Activated CD4-positive, alpha-beta T cell treated with anti-CD3 and anti-CD28 coated beads, Interleukin-2, amount 10 ng/mL, durations not matched to agents 24 days and 14 days (primary cell): ENCODE measurements around the gene MYL4. TPM values are rescaled to one million over a fixed set of nuclear protein-coding genes. Genes with fewer than 3 reads are reported as not detected.
A peak's percentile ranks its signal among the peaks of the same experiment; 100 is the strongest.

Source experiments
- DNase-seq: peaks from one replicate; pipeline ENCODE4 v3.0.0; 2022
- H3K27ac Mint-ChIP-seq: one replicate; pipeline ENCODE4 v1.8.0; 2022; ENCODE audit warnings: mild to moderate bottlenecking, mixed read lengths
- H3K27me3 Mint-ChIP-seq: one replicate; pipeline ENCODE4 v1.8.0; 2022; ENCODE audit warnings: mixed read lengths
- H3K36me3 Mint-ChIP-seq: one replicate; pipeline ENCODE4 v1.8.0; 2022; ENCODE audit warnings: low read depth, mild to moderate bottlenecking, mixed read lengths
- H3K4me1 Mint-ChIP-seq: one replicate; pipeline ENCODE4 v1.8.0; 2021; ENCODE audit warnings: mixed read lengths
- H3K4me3 Mint-ChIP-seq: one replicate; pipeline ENCODE4 v1.8.0; 2022; ENCODE audit warnings: mild to moderate bottlenecking, moderate library complexity, mixed read lengths
- H3K9me3 Mint-ChIP-seq: one replicate; pipeline ENCODE4 v1.8.0; 2021; ENCODE audit warnings: mixed read lengths
- intact Hi-C: fragments of 100-400 bp; cut with micrococcal nuclease; formaldehyde crosslinking; loops from one replicate; pipeline ENCODE4 v1.15.1; 2023
- total RNA-seq: library from RNA; stranded (reverse); gene quantifications from 2 replicates; pipeline ENCODE4 v1.2.3, GENCODE V29; 2022

The MYL4 gene
- total RNA-seq, 1 donor from 2014 or later = not detected

DNA sequence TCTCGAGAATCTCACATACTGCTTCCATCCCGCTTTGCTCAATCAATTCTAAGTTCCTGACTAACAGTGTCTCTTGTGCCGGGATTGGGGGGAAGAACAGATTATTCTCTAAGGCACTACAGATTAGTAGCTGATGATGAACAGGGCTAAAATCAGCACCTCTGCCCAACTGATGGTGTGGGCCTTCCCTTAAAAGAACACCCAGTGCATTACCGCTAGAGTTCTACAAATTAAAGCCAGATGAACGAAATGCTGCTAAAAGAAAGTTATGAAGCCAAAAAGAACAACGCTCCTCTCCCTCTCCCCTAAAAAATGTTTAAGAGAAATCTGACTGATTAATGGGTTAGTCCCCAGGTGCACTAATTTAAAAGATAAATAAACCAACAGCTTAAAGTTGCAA is 24.5 kb upstream of the MYL4 start:
- DNase-seq = peak; percentile 43
- peaks cover 43% of the 10 kb centered on the region for H3K4me1 Mint-ChIP-seq
- no peaks in the 10 kb centered on the region for H3K9me3 Mint-ChIP-seq
- H3K27me3 Mint-ChIP-seq = no peaks in the 10 kb centered on the region
- H3K4me3 Mint-ChIP-seq = no peak overlapping the region
- H3K36me3 Mint-ChIP-seq = peaks cover 23% of the 10 kb centered on the region
- intact Hi-C loops = no loop called here
- H3K27ac Mint-ChIP-seq = no peak overlapping the region

DNA sequence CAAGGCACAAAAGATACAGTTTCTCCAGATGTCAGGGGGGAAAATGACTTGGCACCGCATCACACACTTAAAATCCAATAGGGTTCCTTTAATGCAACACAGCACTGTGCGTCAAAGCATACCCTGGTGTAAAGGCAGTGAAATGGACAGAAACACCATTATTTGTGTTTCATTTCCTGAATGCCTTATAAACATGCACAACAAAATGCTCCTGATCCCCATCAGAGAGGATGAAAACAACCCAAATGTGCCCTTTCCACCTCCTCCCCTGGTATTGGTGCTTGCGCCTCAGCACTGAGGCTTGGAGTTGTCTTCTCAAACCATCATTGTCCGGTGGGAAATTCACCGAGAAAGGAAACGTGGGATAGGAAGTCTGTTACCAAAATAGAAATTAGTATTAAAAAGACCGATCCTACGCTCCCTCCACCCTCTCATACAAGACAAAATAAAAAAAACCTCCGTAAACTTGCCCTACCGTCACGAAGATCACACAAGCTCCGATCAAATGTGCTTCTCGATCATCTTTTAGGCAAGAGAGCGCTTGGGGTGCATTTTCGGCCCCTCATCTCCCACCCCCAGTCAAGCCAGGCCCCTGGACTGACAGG is 20.8 kb upstream of the MYL4 start:
- peak overlapping the region; percentile 97 for H3K4me3 Mint-ChIP-seq
- peak overlapping the region; percentile 97 for H3K27ac Mint-ChIP-seq
- intact Hi-C loops = no loop called here
- peak; percentile 74 for DNase-seq
- no peaks in the 10 kb centered on the region for H3K27me3 Mint-ChIP-seq
- no peaks in the 10 kb centered on the region for H3K9me3 Mint-ChIP-seq
- peaks cover 14% of the 10 kb centered on the region for H3K36me3 Mint-ChIP-seq
- peaks cover 33% of the 10 kb centered on the region for H3K4me1 Mint-ChIP-seq

GRCh38 chr17:47188876-47189731 is 20.0 kb upstream of the MYL4 start, which contains the start of gene CDC27:
TSS of gene CDC27 (minus strand) at chr17:47189295. CDS start at chr17:47189172, 123 bp downstream.
- peak within 1 kb of the TSS; percentile 97 for H3K4me3 Mint-ChIP-seq
- peak within 1 kb of the TSS; percentile 97 for H3K27ac Mint-ChIP-seq
- H3K9me3 Mint-ChIP-seq = no peaks in the 10 kb centered on the region
- H3K36me3 Mint-ChIP-seq = peaks cover 14% of the 10 kb centered on the region
- peak; percentile 100 for DNase-seq
- intact Hi-C loops = loop anchor here (1.0 kb wide), 1 partner anchor 15 kb away; no protein-coding TSS in a partner anchor
- no peaks in the 10 kb centered on the region for H3K27me3 Mint-ChIP-seq
- H3K4me1 Mint-ChIP-seq = peaks cover 30% of the 10 kb centered on the region

DNA sequence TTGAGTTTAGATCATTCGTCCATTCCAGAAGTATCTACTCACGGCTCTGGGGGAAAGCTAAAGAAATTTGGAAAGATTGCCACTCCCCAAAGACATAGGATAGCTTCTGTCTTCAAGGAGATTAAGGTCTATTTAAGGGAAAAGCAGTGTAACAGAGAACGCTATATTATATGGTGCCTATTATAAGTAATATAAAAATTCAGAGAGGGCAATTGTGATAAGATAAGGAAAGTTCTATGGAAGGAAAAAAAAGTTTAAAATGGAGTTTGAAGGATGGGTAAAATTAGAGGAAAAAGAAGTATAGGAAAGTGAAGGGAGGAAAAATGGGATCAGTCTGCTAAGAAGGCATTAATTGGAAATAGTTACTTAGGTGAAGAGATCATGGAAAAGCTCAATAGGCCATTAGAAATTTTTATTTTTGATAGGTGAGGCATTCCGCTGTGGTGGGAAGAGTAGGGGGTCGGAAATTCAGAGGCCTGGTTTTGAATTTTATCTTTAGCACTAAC is 19.4 kb upstream of the MYL4 start:
- no peak for DNase-seq
- Mint-ChIP-seq H3K27me3 (no peaks in the 10 kb centered on the region), H3K36me3 (peaks cover 14% of the 10 kb centered on the region), H3K27ac (peak overlapping the region; percentile 97), H3K4me3 (peak overlapping the region; percentile 97), H3K9me3 (no peaks in the 10 kb centered on the region), H3K4me1 (peaks cover 25% of the 10 kb centered on the region)
- intact Hi-C loops = loop anchor here (1.0 kb wide), 1 partner anchor 15 kb away; no protein-coding TSS in a partner anchor

DNA sequence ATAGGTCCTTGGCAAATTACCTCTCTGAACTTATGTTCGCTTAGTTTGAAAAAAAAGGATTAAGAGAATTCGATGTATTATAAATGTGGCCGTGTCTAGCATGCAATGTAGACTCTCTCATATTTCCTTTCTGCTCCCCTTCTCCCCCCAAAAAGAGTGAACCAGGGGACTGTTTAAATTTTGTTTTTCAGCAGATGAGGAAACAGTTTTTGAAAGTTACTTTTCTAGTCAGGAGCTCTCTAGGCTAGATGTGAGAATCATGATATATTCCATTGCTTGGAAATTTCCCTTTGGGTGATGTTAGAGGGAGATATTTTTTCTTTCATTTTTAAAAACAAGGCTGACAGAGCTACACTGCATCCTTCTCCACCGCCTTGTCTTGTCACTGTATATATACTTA is 18.9 kb upstream of the MYL4 start:
- no peaks in the 10 kb centered on the region for H3K27me3 Mint-ChIP-seq
- intact Hi-C loops = no loop called here
- peak; percentile 52 for DNase-seq
- no peaks in the 10 kb centered on the region for H3K9me3 Mint-ChIP-seq
- peak overlapping the region; percentile 97 for H3K4me3 Mint-ChIP-seq
- H3K36me3 Mint-ChIP-seq = peaks cover 14% of the 10 kb centered on the region
- peaks cover 25% of the 10 kb centered on the region for H3K4me1 Mint-ChIP-seq
- H3K27ac Mint-ChIP-seq = peak overlapping the region; percentile 97

GRCh38 chr17:47190770-47191169 is 18.4 kb upstream of the MYL4 start:
- H3K36me3 Mint-ChIP-seq = peaks cover 13% of the 10 kb centered on the region

GRCh38 chr17:47192554-47192953 is 16.6 kb upstream of the MYL4 start:
- no peaks in the 10 kb centered on the region for H3K9me3 Mint-ChIP-seq
- peaks cover 14% of the 10 kb centered on the region for H3K4me1 Mint-ChIP-seq
- peak; percentile 49 for DNase-seq
- no peak overlapping the region for H3K4me3 Mint-ChIP-seq
- H3K27ac Mint-ChIP-seq = no peak overlapping the region
- peaks cover 2% of the 10 kb centered on the region for H3K27me3 Mint-ChIP-seq
- intact Hi-C loops = no loop called here
- peaks cover 7% of the 10 kb centered on the region for H3K36me3 Mint-ChIP-seq

More at GRCh38 chr17:47190770-47191169, 18.4 kb upstream of the MYL4 start:
- no peaks in the 10 kb centered on the region for H3K9me3 Mint-ChIP-seq
- H3K27ac Mint-ChIP-seq = no peak overlapping the region
- intact Hi-C loops = no loop called here
- no peaks in the 10 kb centered on the region for H3K27me3 Mint-ChIP-seq
- no peak overlapping the region for H3K4me3 Mint-ChIP-seq
- H3K4me1 Mint-ChIP-seq = peaks cover 24% of the 10 kb centered on the region
- peak; percentile 57 for DNase-seq

DNA sequence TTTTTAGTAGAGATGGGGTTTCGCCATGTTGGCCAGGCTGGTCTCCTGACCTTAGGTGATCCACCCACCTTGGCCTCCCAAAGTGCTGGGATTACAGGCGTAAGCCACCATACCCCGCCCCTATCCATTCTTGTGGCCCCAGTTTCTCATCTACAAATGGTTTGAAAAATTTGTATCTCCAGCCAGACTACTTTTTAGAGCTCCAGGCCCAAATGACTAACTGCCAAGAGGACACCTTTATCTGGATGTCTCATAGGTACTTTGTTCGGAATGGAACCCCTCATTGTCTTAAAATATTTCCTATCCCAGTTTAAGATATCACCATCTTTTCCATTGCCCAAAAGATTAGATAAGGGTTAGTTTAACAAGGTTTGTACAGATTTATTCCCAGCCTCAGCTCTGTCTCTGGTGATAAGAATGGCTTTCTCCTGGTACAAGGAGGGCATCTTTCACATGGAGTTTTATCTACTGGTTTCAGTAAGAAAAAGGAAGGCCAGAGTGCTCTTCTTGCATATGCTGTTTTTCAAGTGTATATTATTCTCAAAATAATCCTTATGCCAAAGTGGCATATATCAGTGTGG is 15.1 kb upstream of the MYL4 start:
- Mint-ChIP-seq H3K9me3 (no peaks in the 10 kb centered on the region), H3K4me1 (peaks cover 11% of the 10 kb centered on the region), H3K27me3 (peaks cover 8% of the 10 kb centered on the region), H3K27ac (no peak overlapping the region), H3K4me3 (no peak overlapping the region), H3K36me3 (no peaks in the 10 kb centered on the region)
- no peak for DNase-seq
- intact Hi-C loops = no loop called here

DNA sequence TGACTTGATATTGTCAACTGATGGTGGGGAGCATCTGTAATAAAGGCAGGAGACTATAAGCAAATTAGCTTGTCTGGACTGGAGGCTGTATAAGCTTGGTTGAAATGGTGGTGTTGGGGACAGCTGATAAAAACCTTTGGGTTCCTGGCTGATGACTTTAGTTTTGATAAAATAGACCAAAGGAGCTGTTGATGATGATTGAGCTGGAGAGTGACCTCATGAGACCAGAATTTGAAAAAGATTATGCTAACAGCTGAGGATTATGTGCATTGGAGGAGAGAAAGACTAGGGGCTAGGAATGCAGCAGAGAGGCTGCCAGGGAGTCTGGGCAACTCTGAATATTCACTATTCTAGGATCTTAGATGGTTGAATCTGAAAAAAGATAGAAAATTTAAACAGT is 11.3 kb upstream of the MYL4 start:
- no peaks in the 10 kb centered on the region for H3K36me3 Mint-ChIP-seq
- intact Hi-C loops = no loop called here
- no peaks in the 10 kb centered on the region for H3K9me3 Mint-ChIP-seq
- H3K4me1 Mint-ChIP-seq = peaks cover 13% of the 10 kb centered on the region
- H3K4me3 Mint-ChIP-seq = no peak overlapping the region
- DNase-seq = no peak
- no peak overlapping the region for H3K27ac Mint-ChIP-seq
- peaks cover 8% of the 10 kb centered on the region for H3K27me3 Mint-ChIP-seq

DNA sequence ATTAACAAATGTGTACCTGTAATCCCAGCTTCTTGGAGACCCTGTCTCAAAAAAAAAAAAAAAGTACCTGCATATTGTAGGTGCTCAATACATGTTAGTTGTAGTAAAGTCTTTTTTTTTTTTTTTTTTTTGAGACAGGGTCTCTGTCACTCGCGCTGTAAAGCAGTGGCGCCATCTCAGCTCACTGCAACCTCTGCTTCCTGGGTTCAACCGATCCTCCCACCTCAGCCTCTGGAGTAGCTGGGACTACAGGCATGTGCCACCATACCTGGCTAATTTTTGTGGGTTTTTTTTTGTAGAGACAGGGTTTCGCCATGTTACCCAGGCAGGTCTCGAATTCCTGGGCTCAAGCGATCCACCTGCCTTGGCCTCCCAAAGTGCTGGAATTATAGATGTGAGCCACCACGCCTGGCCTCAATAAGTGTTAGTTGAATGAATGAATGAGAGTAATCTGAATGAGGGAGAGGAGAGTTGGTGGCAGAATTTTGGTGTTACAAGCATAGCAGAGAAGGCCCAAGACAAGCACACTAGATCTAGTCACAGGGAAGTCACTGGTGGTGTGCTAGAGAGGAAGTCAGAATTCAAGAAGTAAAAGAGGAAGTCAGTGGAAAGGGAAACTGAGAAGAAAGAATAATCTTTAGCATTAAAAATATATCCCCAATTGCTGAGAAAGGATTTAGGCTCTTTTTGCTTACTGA is 9.4 kb upstream of the MYL4 start:
- peaks cover 26% of the 10 kb centered on the region for H3K4me1 Mint-ChIP-seq
- peak overlapping the region; percentile 43 for H3K27ac Mint-ChIP-seq
- no peaks in the 10 kb centered on the region for H3K9me3 Mint-ChIP-seq
- no peak for DNase-seq
- no peak overlapping the region for H3K4me3 Mint-ChIP-seq
- H3K36me3 Mint-ChIP-seq = no peaks in the 10 kb centered on the region
- peaks cover 8% of the 10 kb centered on the region for H3K27me3 Mint-ChIP-seq
- intact Hi-C loops = no loop called here

DNA sequence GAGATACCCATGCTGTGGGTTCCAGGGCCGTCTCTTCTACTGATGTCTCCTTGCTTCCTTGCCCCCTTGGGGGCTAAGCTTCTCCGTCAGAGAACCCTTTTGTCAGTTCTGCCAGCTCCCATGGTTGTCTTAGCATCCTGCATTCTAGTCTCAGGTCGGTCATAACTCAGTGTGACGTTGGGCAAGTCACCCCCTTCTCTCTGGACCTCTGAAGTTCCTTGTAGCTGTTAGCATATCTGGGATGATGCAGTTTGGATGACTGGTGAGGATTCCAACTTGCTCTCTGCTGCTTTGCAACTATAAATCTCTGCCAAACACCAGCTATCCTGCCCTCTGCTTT is 8.9 kb upstream of the MYL4 start:
- intact Hi-C loops = no loop called here
- DNase-seq = no peak
- Mint-ChIP-seq H3K4me3 (no peak overlapping the region), H3K4me1 (peaks cover 31% of the 10 kb centered on the region), H3K9me3 (no peaks in the 10 kb centered on the region), H3K27me3 (peaks cover 8% of the 10 kb centered on the region), H3K36me3 (no peaks in the 10 kb centered on the region), H3K27ac (peak overlapping the region; percentile 29)

GRCh38 chr17:47201166-47201565 is 8.0 kb upstream of the MYL4 start:
- Mint-ChIP-seq H3K27ac (no peak overlapping the region), H3K27me3 (peaks cover 8% of the 10 kb centered on the region), H3K9me3 (no peaks in the 10 kb centered on the region), H3K4me1 (peaks cover 40% of the 10 kb centered on the region), H3K36me3 (no peaks in the 10 kb centered on the region), H3K4me3 (no peak overlapping the region)
- no peak for DNase-seq
- intact Hi-C loops = no loop called here

DNA sequence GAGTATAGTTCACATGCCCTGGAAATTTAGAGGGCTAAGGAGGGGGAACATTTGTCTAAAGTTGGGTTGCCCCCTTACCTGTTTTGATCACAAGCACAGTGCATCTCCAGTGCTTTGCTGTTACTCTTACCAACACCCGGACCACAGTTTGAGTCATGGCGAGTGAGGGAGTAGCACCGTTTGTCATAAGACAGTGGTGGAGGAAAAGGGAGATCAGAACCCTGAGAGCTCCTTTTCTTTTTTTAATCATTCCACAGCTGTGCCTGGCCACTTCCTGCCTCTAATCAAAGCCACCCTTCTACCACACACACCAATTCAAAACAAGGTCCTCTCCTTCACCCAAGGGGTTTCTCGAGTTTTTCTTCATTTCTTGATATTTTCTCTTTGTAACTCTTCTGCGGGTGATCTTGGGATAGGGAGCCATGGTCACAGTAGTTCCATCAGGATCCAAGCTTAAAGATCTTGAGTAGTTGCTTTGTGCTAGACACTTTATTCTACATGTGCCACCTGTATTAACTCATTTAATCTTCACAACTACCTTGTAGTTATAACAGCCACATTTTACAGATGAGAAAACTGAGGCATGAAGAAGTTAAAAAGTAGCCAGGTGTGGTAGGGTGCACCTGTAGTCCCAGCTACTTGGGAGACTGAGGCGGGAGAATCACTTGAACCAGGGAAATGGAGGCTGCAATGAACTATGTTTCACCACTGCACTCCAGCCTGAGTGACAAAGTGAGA is 5.0 kb upstream of the MYL4 start:
- H3K27me3 Mint-ChIP-seq = no peaks in the 10 kb centered on the region
- intact Hi-C loops = loop anchor here (1.0 kb wide), 1 partner anchor 15 kb away; the partner anchor contains the start of gene CDC27
- peak overlapping the region; percentile 63 for H3K4me3 Mint-ChIP-seq
- peak overlapping the region; percentile 88 for H3K27ac Mint-ChIP-seq
- peak; percentile 84 for DNase-seq
- peaks cover 52% of the 10 kb centered on the region for H3K4me1 Mint-ChIP-seq
- H3K36me3 Mint-ChIP-seq = no peaks in the 10 kb centered on the region
- H3K9me3 Mint-ChIP-seq = no peaks in the 10 kb centered on the region
